PC-3 (cell line): ENCODE data around the gene MAS1L. TPM values are rescaled to one million over a fixed set of nuclear protein-coding genes. Genes with fewer than 3 reads are reported as not detected.

Experiments used
- ATAC-seq: fragments of 200-7000 bp; cut with Tn5 transposase; 2 replicates; pipeline ENCODE4 v1.9.1; 2020; ENCODE audit warnings: mild to moderate bottlenecking, moderate library complexity
- BruUV-seq: library from RNA; stranded (reverse); fragments of 400-500 nt; replicated peaks from 2 replicates; lab custom pipeline; 2021; lab: Mats Ljungman, UMichigan
- CTCF ChIA-PET: fragments of 300-600 bp; sonication (Branson Sonifier 250); formaldehyde crosslinking; loops from one replicate; lab custom pipeline; 2022; ENCODE audit warnings: antibody characterized with exemption; lab: Charles Lee
- POLR2A ChIA-PET: fragments of 300-600 bp; sonication (Branson Sonifier 250); formaldehyde crosslinking; loops from one replicate; lab custom pipeline; 2022; ENCODE audit warnings: antibody characterized with exemption; ENCODE audit not compliant: unreplicated experiment; lab: Charles Lee
- DNase-seq: peaks from one replicate; pipeline ENCODE4 v3.0.0-alpha.2; 2015
- H2AFZ ChIP-seq: fragments of 300-600 bp; sonication (generic); 2 replicates; pipeline ENCODE4 v1.6.0; 2016; ENCODE audit warnings: antibody characterized with exemption, low read length
- H3F3A ChIP-seq: fragments of 300-600 bp; sonication (generic); one replicate; pipeline ENCODE4 v1.6.0; 2017; ENCODE audit warnings: antibody characterized with exemption, low read length, control low read depth, mild to moderate bottlenecking; ENCODE audit not compliant: unreplicated experiment
- H3K27ac ChIP-seq: fragments of 300-600 bp; sonication (generic); 2 replicates; pipeline ENCODE4 v1.5.1; 2016; ENCODE audit warnings: mild to moderate bottlenecking, low read length
- H3K27me3 ChIP-seq: fragments of 300-600 bp; sonication (generic); 2 replicates; pipeline ENCODE4 v1.6.1; 2016; ENCODE audit warnings: low read length, mixed read lengths
- H3K36me3 ChIP-seq: fragments of 300-600 bp; sonication (generic); 2 replicates; pipeline ENCODE4 v1.6.1; 2016; ENCODE audit warnings: low read depth, mixed run types, low read length, mixed read lengths
- H3K4me1 ChIP-seq: fragments of 300-600 bp; sonication (generic); 2 replicates; pipeline ENCODE4 v1.5.1; 2016; ENCODE audit warnings: low read length; ENCODE audit not compliant: insufficient read depth
- H3K4me2 ChIP-seq: fragments of 300-600 bp; sonication (generic); 2 replicates; pipeline ENCODE4 v1.6.0; 2016; ENCODE audit warnings: low read length
- H3K4me3 ChIP-seq: fragments of 300-600 bp; sonication (generic); 2 replicates; pipeline ENCODE4 v1.5.1; 2016; ENCODE audit warnings: mild to moderate bottlenecking, low read length, mixed read lengths
- H3K79me2 ChIP-seq: fragments of 300-600 bp; sonication (generic); 2 replicates; pipeline ENCODE4 v1.6.1; 2017; ENCODE audit warnings: low read length, mixed read lengths
- H3K9ac ChIP-seq: fragments of 300-600 bp; sonication (generic); 2 replicates; pipeline ENCODE4 v1.6.0; 2016; ENCODE audit warnings: mild to moderate bottlenecking, low read length
- H3K9me2 ChIP-seq: fragments of 300-600 bp; sonication (generic); replicated peaks from 2 replicates; pipeline ENCODE4 v1.6.1; 2016; ENCODE audit warnings: mixed run types, low read length, mixed read lengths
- H3K9me3 ChIP-seq: fragments of 300-600 bp; sonication (generic); 2 replicates; pipeline ENCODE4 v1.6.1; 2016; ENCODE audit warnings: low read length, mixed read lengths
- H4K20me1 ChIP-seq: fragments of 300-600 bp; sonication (generic); 2 replicates; pipeline ENCODE4 v1.6.1; 2016; ENCODE audit warnings: low read length, mixed read lengths
- CTCF ChIP-seq: fragments of 300-600 bp; sonication (generic); conservative IDR thresholded peaks from 2 replicates; pipeline ENCODE4 v1.5.1; 2017; ENCODE audit warnings: antibody characterized with exemption, low read depth, mild to moderate bottlenecking, low read length
- EZH2 ChIP-seq: fragments of 300-600 bp; sonication (generic); IDR thresholded peaks from one replicate; pipeline ENCODE4 v1.6.1; 2017; ENCODE audit warnings: antibody characterized with exemption, mild to moderate bottlenecking, low read length; ENCODE audit not compliant: unreplicated experiment
- EZH2phosphoT487 ChIP-seq: fragments of 300-600 bp; sonication (generic); IDR thresholded peaks from 2 replicates; pipeline ENCODE4 v1.6.1; 2018; ENCODE audit warnings: mild to moderate bottlenecking, antibody characterized with exemption, low read length, borderline replicate concordance
- intact Hi-C: fragments of 100-400 bp; cut with micrococcal nuclease; formaldehyde crosslinking; loops from 2 replicates; pipeline ENCODE4 v1.9.0; 2023
- total RNA-seq: library from RNA; depleted of rRNA; stranded (reverse); fragments of >200 nt; gene quantifications from 2 replicates; pipeline ENCODE4 v1.2.3, GENCODE V29; 2014

The MAS1L gene
- total RNA-seq, 1 experiment from 2014 or later: not detected

GRCh38 chr6:29517245-29517644 is 29.5 kb upstream of the MAS1L start:
- no peak overlapping the region for H3K9ac ChIP-seq

GRCh38 chr6:29516108-29516507 is 28.4 kb upstream of the MAS1L start:
- no peak overlapping the region for H3K27ac ChIP-seq
- peaks cover 8% of the 10 kb centered on the region; the same call in 1 of the 2 replicates for H3K4me1 ChIP-seq
- no peaks in the 10 kb centered on the region for H4K20me1 ChIP-seq
- no peaks in the 10 kb centered on the region for H3F3A ChIP-seq
- ATAC-seq: peak; percentile 100
- no peaks in the 10 kb centered on the region for H3K79me2 ChIP-seq
- no peaks in the 10 kb centered on the region for H3K36me3 ChIP-seq
- peak overlapping the region; percentile 28; the same call in 1 of the 2 replicates for H2AFZ ChIP-seq
- H3K9me2 ChIP-seq: no peaks in the 10 kb centered on the region
- H3K9me3 ChIP-seq: no peaks in the 10 kb centered on the region
- ChIA-PET CTCF (interaction anchor here (0.6 kb wide), 1 partner anchor 138 kb away, joined by 4 read pairs; no protein-coding TSS in a partner anchor), POLR2A (no interaction called here)
- peak; percentile 84 for DNase-seq
- TF ChIP-seq EZH2 (no peak), CTCF (no peak), EZH2phosphoT487 (no peak)
- no TSS peak for BruUV-seq
- intact Hi-C loops: no loop called here
- H3K9ac ChIP-seq: no peak overlapping the region
- H3K27me3 ChIP-seq: peaks cover under 1% of the 10 kb centered on the region; the same call in 1 of the 2 replicates
- no peak overlapping the region for H3K4me3 ChIP-seq
- peak overlapping the region; percentile 47 for H3K4me2 ChIP-seq

More at GRCh38 chr6:29517245-29517644, 29.5 kb upstream of the MAS1L start:
- ATAC-seq (no peak), DNase-seq (no peak)
- no peak for TF ChIP-seq EZH2phosphoT487
- TF ChIP-seq CTCF: no peak
- no peak for TF ChIP-seq EZH2
- Histone ChIP-seq H3K4me2 (no peak overlapping the region), H3F3A (no peaks in the 10 kb centered on the region), H3K27ac (no peak overlapping the region), H3K36me3 (no peaks in the 10 kb centered on the region), H3K9me3 (0 out of 2 replicates have a peak, but pooled peaks cover 3% of the 10 kb centered on the region), H2AFZ (no peak overlapping the region), H3K4me3 (no peak overlapping the region), H3K79me2 (no peaks in the 10 kb centered on the region), H3K4me1 (peaks cover 8% of the 10 kb centered on the region; the same call in 1 of the 2 replicates), H3K27me3 (no peaks in the 10 kb centered on the region), H3K9me2 (no peaks in the 10 kb centered on the region), H4K20me1 (no peaks in the 10 kb centered on the region)
- intact Hi-C loops: no loop called here
- ChIA-PET POLR2A (no interaction called here), CTCF (no interaction called here)
- no TSS peak for BruUV-seq

DNA sequence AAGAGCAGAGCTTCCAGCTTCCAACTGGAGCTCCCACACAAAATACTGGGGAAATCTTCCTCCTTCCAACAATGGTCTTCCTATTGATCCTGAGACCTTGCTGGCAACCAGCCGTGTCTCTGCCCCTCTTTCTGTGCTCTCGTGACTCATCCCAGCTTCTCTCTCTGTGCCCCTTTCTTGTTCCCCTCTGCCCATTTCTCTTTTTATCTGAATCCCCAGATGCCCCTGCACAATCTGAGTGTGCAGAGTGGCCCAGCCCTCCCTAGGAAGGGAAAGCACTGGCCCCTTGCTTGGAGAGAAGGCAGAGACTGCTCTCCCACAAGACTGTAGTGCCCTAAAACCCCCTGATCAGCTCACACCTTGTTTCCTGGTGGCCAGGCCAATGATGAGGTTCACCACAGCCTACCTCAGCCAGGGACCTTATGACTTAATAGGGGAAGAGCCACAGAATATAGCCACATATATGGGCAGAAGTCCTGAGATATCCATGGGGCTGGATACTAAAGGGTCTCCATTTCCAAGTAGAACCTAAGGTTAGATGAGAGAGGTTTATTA is 23.1 kb upstream of the MAS1L start:
- ChIA-PET POLR2A (no interaction called here), CTCF (no interaction called here)
- TF ChIP-seq EZH2phosphoT487: no peak
- no peak for TF ChIP-seq EZH2
- TF ChIP-seq CTCF: no peak
- DNase-seq: no peak
- ATAC-seq: no peak
- H3K9me3 ChIP-seq: no peaks in the 10 kb centered on the region
- no peaks in the 10 kb centered on the region for H3K79me2 ChIP-seq
- H3K27ac ChIP-seq: no peak overlapping the region
- H4K20me1 ChIP-seq: no peaks in the 10 kb centered on the region
- intact Hi-C loops: no loop called here
- BruUV-seq: no TSS peak
- H3F3A ChIP-seq: no peaks in the 10 kb centered on the region
- peaks cover 45% of the 10 kb centered on the region for H3K27me3 ChIP-seq
- H2AFZ ChIP-seq: no peak overlapping the region
- no peaks in the 10 kb centered on the region for H3K9me2 ChIP-seq
- peaks cover 1% of the 10 kb centered on the region; the same call in 1 of the 2 replicates for H3K4me1 ChIP-seq
- no peak overlapping the region for H3K4me3 ChIP-seq
- H3K36me3 ChIP-seq: no peaks in the 10 kb centered on the region
- H3K9ac ChIP-seq: no peak overlapping the region
- H3K4me2 ChIP-seq: no peak overlapping the region
